HG02642 (cell line): Measurements from ENCODE around the gene PRR14L.

ENCODE experiments used
- ATAC-seq: cut with Tn5 transposase; IDR thresholded peaks from one replicate; pipeline ENCODE4 v1.9.1; 2021; ENCODE audit warnings: mild to moderate bottlenecking; ENCODE audit not compliant: unreplicated experiment, poor library complexity

PRR14L gene

DNA sequence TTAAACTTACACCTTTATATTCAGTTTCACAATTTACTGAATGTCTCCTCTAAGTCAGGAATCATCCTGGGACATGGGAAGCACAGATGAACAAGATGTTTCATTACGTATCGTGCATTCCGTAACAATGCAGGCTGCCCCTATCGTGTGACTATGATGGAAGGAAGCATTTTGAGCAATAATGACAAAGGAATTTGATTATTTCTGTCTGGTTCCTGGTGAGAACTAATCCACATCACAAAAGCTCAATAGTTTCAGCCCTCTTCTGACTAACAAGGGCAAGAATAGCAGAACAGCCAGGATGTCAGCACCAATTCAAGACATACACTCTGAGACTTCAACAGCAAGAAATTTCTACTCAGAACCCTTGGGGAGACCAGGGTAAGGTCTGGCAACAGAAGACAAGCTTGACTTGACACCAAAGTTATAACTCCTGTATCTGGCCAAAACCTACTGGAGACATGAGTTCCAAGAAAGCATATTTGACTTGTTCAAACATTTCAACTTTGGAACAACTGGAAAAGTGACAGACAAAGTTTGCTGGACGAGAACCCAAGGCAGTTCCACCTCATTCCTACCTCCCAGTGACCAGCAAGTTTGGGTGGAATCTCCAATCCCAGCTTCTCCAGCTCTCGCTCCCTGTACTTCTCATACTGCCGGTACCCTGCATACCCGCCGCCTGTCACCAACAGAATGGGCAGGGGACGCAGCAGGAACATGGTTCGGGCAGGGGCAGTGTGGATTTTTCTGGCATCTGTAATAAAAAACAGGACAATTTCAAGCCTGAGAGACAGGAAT, 102.2 kb downstream of the PRR14L start:
- ATAC-seq: no peak

GRCh38 chr22:31647066-31647465, 102.9 kb downstream of the PRR14L start:
- no peak for ATAC-seq

- ATAC-seq: peak; percentile 59
Observed at GRCh38 chr22:31646186-31647019, 103.5 kb downstream of the PRR14L start.

DNA sequence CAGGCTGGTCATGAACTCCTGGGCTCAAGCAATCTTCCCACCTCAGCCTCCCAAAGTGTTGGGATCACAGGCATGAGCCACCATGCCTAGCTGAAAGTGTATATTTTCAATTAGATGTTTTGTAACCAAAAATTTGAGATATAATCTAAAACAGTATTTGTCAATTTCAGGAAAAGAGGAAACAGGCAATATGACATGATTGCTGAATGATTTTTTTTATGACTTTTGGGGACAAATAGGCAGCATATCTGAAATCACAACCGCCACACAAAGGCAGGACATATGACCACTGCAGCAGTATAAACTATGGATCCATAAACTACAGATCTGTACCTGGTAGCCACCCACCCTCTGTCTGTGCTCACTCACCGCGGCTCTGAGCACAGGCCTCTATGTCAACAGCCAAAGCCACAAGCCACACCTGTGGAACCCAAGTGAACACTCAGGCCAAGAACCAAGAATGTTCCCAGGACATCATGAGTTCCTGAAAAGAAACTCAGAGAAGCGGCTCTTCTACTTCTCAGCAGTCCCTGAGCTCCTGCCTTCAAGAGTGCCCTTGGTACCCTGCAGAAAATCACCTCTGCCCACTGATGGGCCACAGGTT, 110.4 kb downstream of the PRR14L start:
- ATAC-seq: no peak

GRCh38 chr22:31637891-31638618, 111.9 kb downstream of the PRR14L start:
- ATAC-seq: peak; percentile 44

DNA sequence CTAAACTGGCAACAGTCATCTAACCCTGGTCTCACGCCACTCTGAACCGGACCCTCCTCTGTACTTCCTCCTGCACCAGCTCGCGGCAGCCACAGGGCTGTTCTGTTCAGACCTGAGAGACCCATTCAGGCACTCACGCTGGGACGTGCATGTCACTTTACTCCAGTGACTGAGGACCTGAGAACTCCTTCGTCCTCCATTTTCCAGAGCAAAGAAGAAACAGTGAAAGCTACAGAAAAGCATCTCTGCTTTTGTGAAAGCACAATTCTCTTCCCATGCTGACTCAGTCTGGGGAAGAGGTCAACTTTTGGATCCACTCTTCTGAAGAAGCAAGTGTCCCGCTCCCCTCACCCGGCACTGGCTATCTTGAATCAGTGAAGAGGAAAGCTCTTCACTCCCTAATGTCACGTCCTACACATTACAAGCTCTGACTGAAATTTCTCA, 112.5 kb downstream of the PRR14L start:
- ATAC-seq: peak; percentile 55

- ATAC-seq: no peak
Observed at GRCh38 chr22:31635638-31636306, 114.2 kb downstream of the PRR14L start.

DNA sequence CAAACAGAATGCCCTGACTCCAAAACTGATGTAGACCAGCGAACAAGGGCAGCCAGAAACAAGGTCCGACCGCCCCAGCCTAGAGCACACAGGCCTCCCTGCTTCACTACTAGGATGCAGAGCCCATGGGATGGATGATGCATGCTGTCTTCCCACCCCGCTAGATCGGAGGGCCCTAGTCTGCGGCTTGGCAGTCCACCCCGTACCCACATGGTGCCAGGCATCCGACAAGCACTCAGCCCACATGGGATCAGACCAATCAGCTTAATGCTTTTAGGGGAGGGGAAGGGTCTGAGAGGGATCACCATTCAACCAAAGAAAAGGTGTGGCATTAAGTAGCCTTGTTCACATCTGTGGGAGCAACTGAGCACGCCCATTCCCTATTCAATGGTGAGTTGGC, 118.5 kb downstream of the PRR14L start:
- no peak for ATAC-seq
